HG03442 (cell line): Measurements from ENCODE around the gene ASB1.

Experiments used
- ATAC-seq: cut with Tn5 transposase; IDR thresholded peaks from one replicate; pipeline ENCODE4 v1.9.1; 2021; ENCODE audit warnings: mild to moderate bottlenecking, moderate library complexity; ENCODE audit not compliant: unreplicated experiment

ASB1 gene

GRCh38 chr2:238464389-238464788, 37.7 kb downstream of the ASB1 start:
- ATAC-seq, result no peak

- no peak for ATAC-seq
These were observed 38.9 kb downstream of the ASB1 start for GRCh38 chr2:238465487-238466242.

GRCh38 chr2:238466243-238466756, 39.6 kb downstream of the ASB1 start:
- ATAC-seq, result no peak

- ATAC-seq, result no peak
These were observed 40.3 kb downstream of the ASB1 start for GRCh38 chr2:238467062-238467461.

- ATAC-seq, result no peak
These were observed 41.1 kb downstream of the ASB1 start for GRCh38 chr2:238467792-238468191.

GRCh38 chr2:238469155-238469554, 42.4 kb downstream of the ASB1 start:
- no peak for ATAC-seq

GRCh38 chr2:238473014-238473413, 46.3 kb downstream of the ASB1 start:
- ATAC-seq, result no peak

GRCh38 chr2:238473523-238473922, 46.8 kb downstream of the ASB1 start:
- ATAC-seq, result no peak

- ATAC-seq, result no peak
These were observed 48.3 kb downstream of the ASB1 start for GRCh38 chr2:238475034-238475433.

- ATAC-seq, result no peak
These were observed 48.8 kb downstream of the ASB1 start for GRCh38 chr2:238475566-238475965.

GRCh38 chr2:238476258-238476657, 49.5 kb downstream of the ASB1 start:
- ATAC-seq, result no peak

GRCh38 chr2:238478216-238478615, 51.5 kb downstream of the ASB1 start:
- ATAC-seq, result no peak

GRCh38 chr2:238479847-238480246, 53.1 kb downstream of the ASB1 start:
- ATAC-seq, result no peak

- no peak for ATAC-seq
These were observed 56.3 kb downstream of the ASB1 start for GRCh38 chr2:238483021-238483420.

- ATAC-seq, result no peak
These were observed 56.9 kb downstream of the ASB1 start for GRCh38 chr2:238483656-238484055.

- ATAC-seq, result no peak
These were observed 58.1 kb downstream of the ASB1 start for GRCh38 chr2:238484522-238485452.

GRCh38 chr2:238486123-238486848, 59.6 kb downstream of the ASB1 start:
- ATAC-seq, result no peak

GRCh38 chr2:238487134-238487533, 60.4 kb downstream of the ASB1 start:
- no peak for ATAC-seq

GRCh38 chr2:238487652-238488346, 61.1 kb downstream of the ASB1 start:
- ATAC-seq, result no peak

GRCh38 chr2:238488347-238488826, 61.7 kb downstream of the ASB1 start:
- no peak for ATAC-seq
